Mucosa of rectum (tissue), 2 donors: ENCODE results near the gene DFFA.
A peak's percentile ranks its signal among the peaks of the same experiment; 100 is the strongest.

Experiments used
- H3K27ac ChIP-seq, 2 donors: one replicate each; pipeline ENCODE4 v1.7.0; 2013; ENCODE audit warnings: inconsistent platforms in 2 of 2, low read depth in 2 of 2, low read length in 2 of 2
- H3K27me3 ChIP-seq, 2 donors: one replicate each; pipeline ENCODE4 v1.7.0; 2013; ENCODE audit warnings: low read length in 2 of 2; ENCODE audit not compliant: control insufficient read depth in 2 of 2, insufficient read depth in 2 of 2
- H3K36me3 ChIP-seq, 2 donors: one replicate each; pipeline ENCODE4 v1.7.0; 2013; ENCODE audit warnings: low read length in 2 of 2; ENCODE audit not compliant: control insufficient read depth in 2 of 2, insufficient read depth in 2 of 2
- H3K4me1 ChIP-seq, 2 donors: one replicate each; pipeline ENCODE4 v1.7.0; 2013; ENCODE audit warnings: low read length in 2 of 2, mild to moderate bottlenecking in 1 of 2; ENCODE audit not compliant: control insufficient read depth in 2 of 2, insufficient read depth in 2 of 2
- H3K4me3 ChIP-seq, 2 donors: one replicate each; pipeline ENCODE4 v1.7.0; 2013; ENCODE audit warnings: low read length in 2 of 2
- H3K9ac ChIP-seq, 2 donors: one replicate each; pipeline ENCODE4 v1.7.0; 2013; ENCODE audit warnings: low read length in 2 of 2, low read depth in 1 of 2, mild to moderate bottlenecking in 1 of 2
- H3K9me3 ChIP-seq, 2 donors: one replicate each; pipeline ENCODE4 v1.7.0; 2013; ENCODE audit warnings: low read length in 2 of 2; ENCODE audit not compliant: control insufficient read depth in 2 of 2
- donor health status: healthy.
- donor health status: Normal muscosa, but diverticular disease.

DFFA gene

DNA sequence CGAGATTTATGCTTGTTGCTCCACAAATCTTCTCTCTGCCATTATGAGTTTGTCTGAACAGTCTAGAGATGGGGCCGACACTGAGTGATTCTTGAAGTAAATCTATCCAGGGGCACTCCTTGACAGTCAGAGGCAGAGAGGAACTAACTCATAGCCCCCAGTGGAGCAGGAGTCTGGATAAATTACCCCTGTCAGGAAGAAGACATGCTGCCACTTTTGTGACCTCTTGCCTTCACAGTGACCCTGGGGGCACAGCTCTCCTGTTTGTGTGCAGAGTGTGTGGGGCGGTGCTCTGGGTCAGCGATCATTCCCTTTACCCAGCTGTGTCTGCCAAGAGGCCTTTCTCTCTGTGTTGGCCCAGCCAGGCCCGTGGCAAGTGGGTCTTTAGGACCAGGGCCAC lies 31.9 kb upstream of the DFFA start:
- H3K4me1 ChIP-seq, result peaks cover 6 to 12% of the 10 kb centered on the region in 2 donors
- no peak overlapping the region for H3K4me3 ChIP-seq
- no peaks in the 10 kb centered on the region for H3K9me3 ChIP-seq
- no peaks in the 10 kb centered on the region for H3K27me3 ChIP-seq
- no peaks in the 10 kb centered on the region for H3K36me3 ChIP-seq
- H3K27ac ChIP-seq, result peak overlapping the region in 1 of 2 donors; percentile 17
- H3K9ac ChIP-seq, result no peak overlapping the region

DNA sequence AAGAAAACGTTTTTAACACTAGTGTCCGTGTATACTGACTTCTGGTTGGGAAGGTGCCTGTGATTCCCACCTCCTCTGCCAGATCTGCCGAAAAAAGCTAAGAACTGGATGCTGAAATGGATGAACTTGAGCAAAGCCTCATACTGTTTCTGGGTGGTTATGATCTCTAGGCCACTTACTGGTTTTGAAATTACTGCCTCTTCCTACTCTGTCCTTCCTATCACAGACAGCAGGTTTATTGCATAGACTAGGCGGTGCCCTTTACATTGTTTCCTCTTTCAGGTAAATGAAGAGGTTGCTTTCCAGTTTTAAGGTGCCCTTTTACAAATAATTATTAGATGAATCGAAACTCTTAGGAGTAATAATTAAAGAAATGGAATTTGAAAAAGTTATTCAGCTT lies 29.9 kb upstream of the DFFA start:
- H3K4me1 ChIP-seq, result peaks cover 6 to 12% of the 10 kb centered on the region in 2 donors
- H3K36me3 ChIP-seq, result peaks cover 0 to 2% of the 10 kb centered on the region in 2 donors
- no peak overlapping the region for H3K4me3 ChIP-seq
- no peaks in the 10 kb centered on the region for H3K27me3 ChIP-seq
- peak overlapping the region in 1 of 2 donors; percentile 26 for H3K9ac ChIP-seq
- no peaks in the 10 kb centered on the region for H3K9me3 ChIP-seq
- H3K27ac ChIP-seq, result no peak overlapping the region

DNA sequence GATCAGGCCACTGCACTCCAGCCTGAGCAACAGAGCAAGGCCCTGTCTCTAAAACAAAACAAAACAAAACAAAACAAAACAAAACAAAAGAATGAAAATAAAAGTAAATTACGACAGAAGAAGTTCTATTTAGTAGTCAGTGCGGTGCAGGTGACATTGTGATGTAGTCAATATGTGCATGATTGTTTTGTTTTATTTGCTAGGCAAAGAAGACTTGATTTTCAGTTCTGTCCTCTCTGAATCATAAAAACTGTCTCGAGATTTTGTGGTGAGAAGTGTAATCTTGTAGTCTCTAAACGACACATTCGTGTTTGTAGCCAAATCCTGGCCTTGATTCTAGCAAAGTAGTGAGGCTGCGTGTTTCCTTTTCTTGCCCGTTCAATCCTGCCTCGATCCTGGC lies 25.9 kb upstream of the DFFA start:
- Histone ChIP-seq H3K27ac (no peak overlapping the region), H3K4me3 (no peak overlapping the region)

DNA sequence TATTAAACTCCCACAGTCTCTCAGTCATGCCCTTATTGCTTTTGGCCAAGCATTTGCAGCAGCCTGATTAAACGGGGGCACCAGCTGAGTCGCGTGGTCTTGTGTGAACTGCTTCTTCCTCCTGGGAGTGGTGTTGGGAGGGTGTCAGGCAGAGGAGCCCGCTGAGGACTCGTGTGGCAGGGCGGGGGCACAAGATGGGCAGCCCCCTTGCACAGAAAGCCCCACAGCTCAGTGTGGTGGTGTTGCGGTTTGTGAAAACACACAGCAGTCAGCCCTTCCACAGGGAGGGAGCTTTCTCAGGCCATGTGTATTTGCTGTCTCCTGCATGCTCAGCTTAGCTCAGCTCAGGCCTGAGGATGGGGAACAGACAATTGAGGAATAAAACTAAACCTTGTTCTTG lies 24.8 kb upstream of the DFFA start:
- Histone ChIP-seq H3K27me3 (no peaks in the 10 kb centered on the region), H3K9me3 (no peaks in the 10 kb centered on the region), H3K4me3 (no peak overlapping the region), H3K36me3 (peaks cover 6 to 7% of the 10 kb centered on the region in 2 donors), H3K27ac (no peak overlapping the region), H3K9ac (no peak overlapping the region), H3K4me1 (peaks cover 13 to 15% of the 10 kb centered on the region in 2 donors)

More for the DNA sequence above, 25.9 kb upstream of the DFFA start:
- H3K36me3 ChIP-seq, result peaks cover 6 to 7% of the 10 kb centered on the region in 2 donors
- H3K9ac ChIP-seq, result no peak overlapping the region
- H3K9me3 ChIP-seq, result no peaks in the 10 kb centered on the region
- no peaks in the 10 kb centered on the region for H3K27me3 ChIP-seq
- peaks cover 17 to 18% of the 10 kb centered on the region in 2 donors for H3K4me1 ChIP-seq

DNA sequence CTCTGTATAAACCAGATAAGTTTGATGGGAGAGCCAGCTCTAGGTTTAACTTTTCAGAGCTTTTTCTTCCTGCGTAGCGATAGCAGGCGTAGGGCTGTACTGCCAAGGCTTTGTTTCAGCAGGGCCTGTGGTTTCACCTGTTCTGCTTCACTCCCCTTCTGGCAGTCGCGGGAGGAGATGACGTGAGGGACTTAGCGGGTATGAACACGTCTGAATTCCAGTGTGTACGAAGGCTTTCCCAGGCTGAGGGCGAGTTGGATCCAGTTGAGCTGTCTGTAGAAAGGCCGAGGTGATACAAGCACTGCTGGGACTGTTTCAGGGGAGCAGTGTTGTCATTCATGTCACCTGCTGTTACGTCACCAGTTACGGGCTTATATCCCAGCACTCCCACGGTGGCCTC lies 23.6 kb upstream of the DFFA start:
- peak overlapping the region in 1 of 2 donors; percentile 4 for H3K9ac ChIP-seq
- H3K27ac ChIP-seq, result no peak overlapping the region
- H3K9me3 ChIP-seq, result no peaks in the 10 kb centered on the region
- peaks cover 9 to 10% of the 10 kb centered on the region in 2 donors for H3K4me1 ChIP-seq
- H3K4me3 ChIP-seq, result no peak overlapping the region
- peaks cover 6 to 7% of the 10 kb centered on the region in 2 donors for H3K36me3 ChIP-seq
- H3K27me3 ChIP-seq, result no peaks in the 10 kb centered on the region

DNA sequence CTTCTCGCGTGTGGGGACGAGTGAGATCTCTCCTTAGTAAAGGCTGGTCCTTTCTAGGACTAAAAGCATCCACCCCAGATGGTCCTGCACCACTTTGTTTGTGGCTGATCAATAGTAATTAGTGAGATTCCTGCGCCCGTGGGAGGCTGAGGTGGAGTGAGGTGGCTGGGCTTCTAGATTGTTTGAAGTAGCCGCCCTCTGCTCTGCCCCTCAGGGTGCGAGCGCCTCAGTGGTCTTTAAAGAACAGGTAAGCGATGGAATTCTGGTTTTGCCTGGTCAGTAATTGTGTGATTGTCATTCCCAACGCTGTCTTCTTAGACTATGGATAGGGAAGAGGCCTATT lies 23.1 kb upstream of the DFFA start:
- peak overlapping the region; percentile 54 to 77 for H3K4me3 ChIP-seq
- H3K9ac ChIP-seq, result peak overlapping the region in 1 of 2 donors; percentile 65
- peak overlapping the region; percentile 63 to 65 for H3K27ac ChIP-seq
- no peaks in the 10 kb centered on the region for H3K9me3 ChIP-seq
- peaks cover 9 to 10% of the 10 kb centered on the region in 2 donors for H3K4me1 ChIP-seq
- peaks cover 6 to 7% of the 10 kb centered on the region in 2 donors for H3K36me3 ChIP-seq
- no peaks in the 10 kb centered on the region for H3K27me3 ChIP-seq

DNA sequence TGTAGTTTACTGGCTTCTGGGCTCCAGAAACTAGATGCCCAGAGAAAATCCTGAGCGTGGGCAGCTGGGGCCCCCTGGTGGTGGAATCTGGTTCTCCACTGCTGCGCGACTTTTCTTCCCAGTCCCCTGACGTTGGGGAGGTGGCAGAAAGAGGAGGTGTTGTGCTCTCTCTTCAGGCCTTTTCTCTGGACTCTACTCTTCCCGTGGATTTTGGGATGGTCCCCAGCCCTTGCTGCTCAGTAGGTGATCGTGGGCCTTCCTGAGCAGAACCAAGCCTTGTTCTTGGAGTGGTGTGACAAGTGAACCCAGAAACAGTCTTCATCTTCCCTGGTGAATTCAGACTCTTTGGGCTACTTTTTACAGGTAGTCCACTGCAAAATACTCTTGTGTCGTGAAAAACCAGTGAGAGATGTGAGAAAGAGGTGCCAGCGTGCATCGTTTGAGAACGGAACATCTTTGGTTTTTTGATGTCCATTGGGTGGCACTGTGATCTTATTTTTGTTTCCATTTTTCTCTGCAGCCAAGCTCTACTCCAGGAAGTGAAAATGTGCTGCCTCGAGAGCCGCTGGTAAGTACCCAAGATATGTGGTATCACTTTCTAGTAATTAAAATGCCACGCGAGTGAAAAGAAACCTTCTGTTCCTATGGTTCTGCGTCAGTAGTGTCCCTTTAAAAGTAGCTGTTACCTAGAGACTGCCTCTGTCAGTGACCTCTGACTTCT lies 22.6 kb upstream of the DFFA start:
- no peaks in the 10 kb centered on the region for H3K9me3 ChIP-seq
- peak overlapping the region; percentile 54 to 77 for H3K4me3 ChIP-seq
- no peaks in the 10 kb centered on the region for H3K27me3 ChIP-seq
- peaks cover 6 to 7% of the 10 kb centered on the region in 2 donors for H3K36me3 ChIP-seq
- H3K9ac ChIP-seq, result peak overlapping the region in 1 of 2 donors; percentile 65
- peaks cover 9 to 10% of the 10 kb centered on the region in 2 donors for H3K4me1 ChIP-seq
- peak overlapping the region; percentile 63 to 65 for H3K27ac ChIP-seq

DNA sequence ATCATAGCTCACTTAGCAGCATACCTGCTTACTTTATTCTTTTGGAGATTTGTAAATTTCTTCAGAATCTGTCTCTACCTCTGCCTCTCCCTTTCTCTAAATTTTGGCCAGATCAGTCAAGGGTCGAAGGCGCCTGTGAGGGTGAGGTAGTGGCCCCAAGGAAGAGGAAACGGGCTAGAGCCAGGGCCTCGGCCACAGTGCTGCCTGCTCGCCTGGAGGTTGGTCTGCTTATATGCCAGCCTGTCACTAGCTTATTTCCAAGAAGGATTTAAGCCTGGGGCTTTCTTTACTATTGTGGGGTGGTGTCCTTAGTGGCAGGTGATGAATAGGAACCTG lies 22.1 kb upstream of the DFFA start:
- H3K9me3 ChIP-seq, result no peaks in the 10 kb centered on the region
- H3K27ac ChIP-seq, result no peak overlapping the region
- no peaks in the 10 kb centered on the region for H3K27me3 ChIP-seq
- peaks cover 9 to 10% of the 10 kb centered on the region in 2 donors for H3K4me1 ChIP-seq
- H3K9ac ChIP-seq, result peak overlapping the region in 1 of 2 donors; percentile 46
- peak overlapping the region in 1 of 2 donors; percentile 77 for H3K4me3 ChIP-seq
- peaks cover 6 to 7% of the 10 kb centered on the region in 2 donors for H3K36me3 ChIP-seq

DNA sequence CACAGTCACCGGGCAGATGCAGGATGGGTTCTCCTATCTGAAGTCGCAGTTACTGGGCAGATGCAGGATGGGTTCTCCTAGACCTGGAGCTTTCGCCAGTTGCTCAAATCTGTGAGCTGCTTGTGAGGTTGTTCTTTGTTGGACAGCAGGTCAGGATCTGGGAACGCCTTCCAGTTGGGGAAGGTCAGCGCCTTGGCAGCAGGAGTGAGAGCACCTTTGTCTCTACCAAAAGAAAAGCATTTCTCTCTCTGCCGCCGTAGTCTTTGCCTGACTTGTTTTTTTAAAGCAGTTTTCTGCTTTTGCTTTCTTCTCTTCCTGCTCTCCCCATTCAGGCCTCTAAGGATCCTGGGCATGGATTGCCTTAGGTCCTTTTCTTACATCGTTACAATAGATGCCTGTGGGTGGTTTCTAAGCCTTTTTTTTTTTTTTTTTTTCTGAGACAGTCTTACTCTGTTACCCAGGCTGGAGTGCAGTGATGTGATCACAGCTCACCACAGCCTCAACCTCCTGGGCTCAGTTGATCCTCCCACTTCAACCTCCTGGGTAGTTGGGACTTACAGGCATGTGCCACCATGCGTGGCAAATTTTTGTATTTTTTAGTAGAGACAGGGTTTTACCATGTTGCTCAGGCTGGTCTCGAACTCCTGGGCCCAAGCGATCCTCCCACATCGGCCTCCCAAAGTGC lies 18.1 kb upstream of the DFFA start:
- H3K4me1 ChIP-seq, result peaks cover 5 to 8% of the 10 kb centered on the region in 2 donors
- no peaks in the 10 kb centered on the region for H3K9me3 ChIP-seq
- H3K4me3 ChIP-seq, result no peak overlapping the region
- peaks cover 0 to 3% of the 10 kb centered on the region in 2 donors for H3K36me3 ChIP-seq
- H3K27me3 ChIP-seq, result no peaks in the 10 kb centered on the region
- no peak overlapping the region for H3K27ac ChIP-seq
- H3K9ac ChIP-seq, result no peak overlapping the region

DNA sequence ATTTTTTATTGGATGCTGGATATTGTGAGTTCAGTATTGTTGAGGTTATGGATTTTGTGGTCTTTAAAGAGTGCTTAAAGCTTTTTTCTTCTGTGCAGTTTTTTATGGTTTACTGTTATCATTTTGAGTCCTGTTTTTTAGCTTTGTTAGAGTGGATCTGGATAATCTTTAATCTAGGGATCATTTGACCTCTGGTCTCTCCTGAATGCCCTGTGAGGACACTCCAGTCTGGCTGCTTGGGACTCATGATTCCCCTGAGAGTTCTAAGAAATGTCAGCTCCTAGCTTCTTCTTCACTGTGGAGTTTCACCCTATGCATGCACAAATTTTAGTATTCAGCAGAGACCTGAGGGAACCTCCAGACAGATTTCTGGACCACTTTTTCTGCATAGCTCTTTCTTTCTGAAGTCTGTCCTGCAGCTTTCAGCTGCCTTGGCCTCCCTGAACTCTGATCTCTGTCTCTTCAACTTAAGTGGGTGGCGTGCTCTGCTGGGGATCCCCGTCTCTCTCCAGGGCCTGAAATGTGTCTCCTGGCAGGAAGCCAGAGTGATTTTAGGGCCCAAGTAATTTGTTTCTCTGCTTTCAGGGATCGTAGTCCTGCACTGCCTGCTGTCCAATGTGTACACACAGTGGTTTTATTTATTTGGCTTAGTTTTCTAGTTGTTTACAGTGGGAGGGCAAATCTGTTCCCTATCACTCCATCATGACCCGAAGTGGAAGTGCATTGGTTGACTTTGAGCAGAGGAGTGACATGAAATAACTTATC lies 17.1 kb upstream of the DFFA start:
- no peak overlapping the region for H3K4me3 ChIP-seq
- H3K27ac ChIP-seq, result no peak overlapping the region
- H3K9ac ChIP-seq, result no peak overlapping the region
- H3K4me1 ChIP-seq, result no peaks in the 10 kb centered on the region
- peaks cover 0 to 3% of the 10 kb centered on the region in 2 donors for H3K36me3 ChIP-seq
- H3K27me3 ChIP-seq, result no peaks in the 10 kb centered on the region
- H3K9me3 ChIP-seq, result no peaks in the 10 kb centered on the region
